WTC11 (cell line): ENCODE results near the gene F8A1. TPM values are rescaled to one million over a fixed set of nuclear protein-coding genes. Genes with fewer than 3 reads are reported as not detected.

Source experiments
- microRNA-seq: library from miRNA; unstranded; fragments of <30 nt; microRNA quantifications from one replicate; pipeline ENCODE4 v1.2.0, GENCODE V29; 2022; ENCODE audit warnings: borderline number of aligned reads
- total RNA-seq: library from RNA; stranded (reverse); gene quantifications from 3 replicates; pipeline ENCODE4 v1.2.3, GENCODE V29; 2021

The F8A1 gene
- total RNA-seq, 1 experiment from 2014 or later = 26.8 TPM

Small RNA genes lying within 50 kb of the gene (microRNA-seq; reads per million reads assigned to microRNA genes)
- gene MIR1184-1 = not detected

Other genes starting within 250 kb of the F8A1 start
- not detected in 3 replicates for gene CTAG2, start 232.8 kb upstream of the F8A1 start, total RNA-seq
- 0.66 to 1.0 TPM (median 0.72 TPM) in 3 replicates for gene GAB3, start 135.3 kb upstream of the F8A1 start, total RNA-seq
- 108 to 123 TPM (median 112 TPM) in 3 replicates for gene DKC1, start 123.5 kb upstream of the F8A1 start, total RNA-seq
- gene MPP1, start 80.9 kb upstream of the F8A1 start, total RNA-seq = 14.3 to 15.8 TPM (median 14.7 TPM) in 3 replicates
- not detected in 3 replicates for gene SMIM9, start 51.7 kb upstream of the F8A1 start, total RNA-seq
- gene F8, start 136.4 kb downstream of the F8A1 start, total RNA-seq = 1.6 to 2.6 TPM (median 2.2 TPM) in 3 replicates
- gene FUNDC2, start 140.5 kb downstream of the F8A1 start, total RNA-seq = 60.7 to 79.5 TPM (median 73.8 TPM) in 3 replicates
- gene CMC4, start 184.8 kb downstream of the F8A1 start, total RNA-seq = 3.0 to 6.4 TPM (median 5.9 TPM) in 3 replicates
- 8.6 to 12.8 TPM (median 10.1 TPM) in 3 replicates for gene MTCP1, start 184.8 kb downstream of the F8A1 start, total RNA-seq
- gene BRCC3, start 185.2 kb downstream of the F8A1 start, total RNA-seq = 18.5 to 19.6 TPM (median 19.4 TPM) in 3 replicates